K562 (cell line): ENCODE results near the gene ZNF541. TPM values are rescaled to one million over a fixed set of nuclear protein-coding genes. Genes with fewer than 3 reads are reported as not detected.
A peak's percentile ranks its signal among the peaks of the same experiment; 100 is the strongest.

Experiments used
- ATAC-seq: fragments of 200-7000 bp; cut with Tn5 transposase; 3 replicates; pipeline ENCODE4 v1.9.1; 2020; ENCODE audit warnings: moderate library complexity
- BruUV-seq: library from RNA; stranded (reverse); fragments of 400-500 nt; replicated peaks from 2 replicates; lab custom pipeline; 2021; lab: Mats Ljungman, UMichigan
- CTCF ChIA-PET: fragments of 300-600 bp; formaldehyde crosslinking; extraction: SDS; loops from one replicate; lab custom pipeline; 2021; ENCODE audit warnings: low intra/inter-chr PET ratio; lab: Yijun Ruan, JAX
- POLR2A ChIA-PET: fragments of 300-600, 350-650 bp; sonication (Branson Sonifier 250); formaldehyde crosslinking; extraction: SDS; loops from one replicate; lab custom pipeline; 2021; ENCODE audit warnings: antibody characterized with exemption, inconsistent platforms; lab: Yijun Ruan, JAX
- DNase-seq, 4 experiments: peaks; one replicate each; pipeline versions ENCODE4 v3.0.0 to v3.0.0-alpha.2; 2011 to 2018; ENCODE audit warnings: low spot score in 3 of 4, mixed read lengths in 3 of 4; ENCODE audit errors: extremely low read depth in 1 of 4
- FAIRE-seq: peaks from 2 replicates; lab custom pipeline; 2011; peaks lifted over from hg19 to GRCh38; lab: Jason Lieb, UNC
- H2AFZ ChIP-seq: 2 replicates; pipeline ENCODE4 v1.6.0; 2011; ENCODE audit warnings: low read depth, low read length, control low read depth, inconsistent platforms
- H3K27ac ChIP-seq: fragments of 200-600 bp; 3 replicates; pipeline ENCODE4 v1.8.0; 2011; ENCODE audit warnings: low read depth, mild to moderate bottlenecking, control low read depth, inconsistent platforms, low read length, moderate library complexity, mixed read lengths; ENCODE audit errors: extremely low read depth
- H3K27me3 ChIP-seq, 2 experiments: fragments of 300-600 bp in 1 of 2; 2 replicates in 1 of 2; 3 replicates in 1 of 2; pipeline versions ENCODE4 v1.6.0 to v1.8.0; 2011; ENCODE audit warnings: inconsistent platforms in 2 of 2, low read length in 2 of 2, mild to moderate bottlenecking in 1 of 2, mixed read lengths in 1 of 2, moderate library complexity in 1 of 2; ENCODE audit not compliant: control insufficient read depth in 2 of 2, insufficient read depth in 2 of 2
- H3K36me3 ChIP-seq: fragments of 300-600 bp; 3 replicates; pipeline ENCODE4 v1.8.0; 2011; ENCODE audit warnings: mild to moderate bottlenecking, low read length, inconsistent platforms; ENCODE audit not compliant: control insufficient read depth, insufficient read depth
- H3K4me1 ChIP-seq, 2 experiments: fragments of 200-600 bp in 1 of 2; replicated peaks in 1 of 2; 2 replicates in 1 of 2; 3 replicates in 1 of 2; pipeline versions ENCODE4 v1.5.1 to v1.8.0; 2011; ENCODE audit warnings: inconsistent platforms in 2 of 2, low read length in 2 of 2, mild to moderate bottlenecking in 1 of 2, mixed read lengths in 1 of 2, moderate library complexity in 1 of 2; ENCODE audit not compliant: control insufficient read depth in 2 of 2, insufficient read depth in 2 of 2
- H3K4me2 ChIP-seq: 2 replicates; pipeline ENCODE4 v1.6.1; 2011; ENCODE audit warnings: low read length, control low read depth, inconsistent platforms, mixed read lengths; ENCODE audit not compliant: insufficient read depth
- H3K4me3 ChIP-seq: fragments of 200-600 bp; sonication (generic), shearing (Covaris generic); 2 replicates; pipeline ENCODE4 v1.5.1; 2016; ENCODE audit warnings: control low read depth, inconsistent platforms
- H3K79me2 ChIP-seq: fragments of 200-600 bp; 3 replicates; pipeline ENCODE4 v1.8.0; 2011; ENCODE audit warnings: low read length, inconsistent platforms; ENCODE audit not compliant: control insufficient read depth, insufficient read depth
- H3K9ac ChIP-seq, 2 experiments: 2 replicates each; pipeline versions ENCODE4 v1.6.0 to v1.6.1; 2011; ENCODE audit warnings: low read depth in 2 of 2, low read length in 2 of 2, control low read depth in 1 of 2, inconsistent platforms in 1 of 2, mild to moderate bottlenecking in 1 of 2, mixed read lengths in 1 of 2; ENCODE audit not compliant: insufficient read depth in 1 of 2
- H3K9me1 ChIP-seq: one replicate; pipeline ENCODE4 v1.6.0; 2011; ENCODE audit warnings: inconsistent platforms, mild to moderate bottlenecking, low read length, moderate library complexity; ENCODE audit not compliant: control insufficient read depth, insufficient read depth
- H3K9me3 ChIP-seq: replicated peaks from 2 replicates; pipeline ENCODE4 v1.5.1; 2011; ENCODE audit warnings: low read depth, low read length, inconsistent platforms; ENCODE audit not compliant: control insufficient read depth, insufficient read depth
- H4K20me1 ChIP-seq: replicated peaks from 2 replicates; pipeline ENCODE4 v1.6.1; 2011; ENCODE audit warnings: low read length, inconsistent platforms, mixed read lengths; ENCODE audit not compliant: control insufficient read depth, insufficient read depth
- CBFA2T2 ChIP-seq: fragments of 450-650 bp; conservative IDR thresholded peaks from 2 replicates; pipeline ENCODE4 v1.6.1; 2017; ENCODE audit warnings: mild to moderate bottlenecking
- KDM1A ChIP-seq, 2 experiments: fragments of 450-650 bp; IDR thresholded peaks; 2 replicates each; pipeline ENCODE4 v1.6.1; 2016; ENCODE audit warnings: mild to moderate bottlenecking in 2 of 2
- NR0B1 ChIP-seq: fragments of 450-650 bp; IDR thresholded peaks from one replicate; pipeline ENCODE4 v1.6.1; 2018; ENCODE audit warnings: mild to moderate bottlenecking, moderate library complexity; ENCODE audit not compliant: partially characterized antibody
- PRDM10 ChIP-seq: fragments of 450-650 bp; IDR thresholded peaks from 2 replicates; pipeline ENCODE4 v1.6.1; 2018; ENCODE audit not compliant: partially characterized antibody
- RBM25 ChIP-seq: fragments of 200-400 bp; formaldehyde crosslinking; IDR thresholded peaks from 2 replicates; pipeline ENCODE4 v1.6.1; 2018; ENCODE audit warnings: low read length, low read depth, moderate library complexity; ENCODE audit not compliant: severe bottlenecking
- TFE3 ChIP-seq: fragments of 450-650 bp; formaldehyde crosslinking; IDR thresholded peaks from 2 replicates; pipeline ENCODE4 v1.4.0; 2020; ENCODE audit warnings: mild to moderate bottlenecking, mixed read lengths
- ZBTB7A ChIP-seq: IDR thresholded peaks from 2 replicates; pipeline ENCODE4 v1.6.1; 2011; ENCODE audit warnings: low read depth, mild to moderate bottlenecking, low read length, moderate library complexity, borderline replicate concordance; ENCODE audit not compliant: control insufficient read depth
- ZNF146 ChIP-seq: IDR thresholded peaks from one replicate; pipeline ENCODE4 v1.6.1; 2018; ENCODE audit warnings: missing compliant biosample characterization; ENCODE audit not compliant: unreplicated experiment
- WGBS: fragments of 100-300 bp; shearing (Covaris generic); methylation state at CpG from one replicate; pipeline ENCODE4 v1.1.6; 2016; ENCODE audit warnings: low coverage, mixed read lengths; ENCODE audit not compliant: insufficient coverage; ENCODE audit errors: missing lambda C conversion rate; 5-methylcytosine and 5-hydroxymethylcytosine counted together
- in situ Hi-C: fragments of 300-500 bp; cut with MboI; formaldehyde crosslinking; loops from 4 replicates; pipeline ENCODE4 v1.15.0; 2018; ENCODE audit warnings: inconsistent platforms, mixed read lengths
- intact Hi-C: fragments of 100-400 bp; cut with micrococcal nuclease; formaldehyde crosslinking; loops from 2 replicates; pipeline ENCODE4 v1.14.2; 2022
- polyA plus RNA-seq, 8 experiments: library from polyadenylated mRNA; depleted of rRNA in 4 of 8; stranded (reverse) in 5 of 8; unstranded in 3 of 8; fragments of >200 nt; fragmentation: Nextera tagmentation in 2 of 8; fragmentation: Illumina TruSeq in 1 of 8; extraction: Ambion mirVana in 2 of 8; extraction: Trizol in 1 of 8; gene quantifications; 2 replicates each; pipeline versions ENCODE4 v1.2.1 to v1.2.3, GENCODE V29; 2011 to 2014; ENCODE audit warnings: inconsistent platforms in 1 of 8, missing spikeins in 1 of 8
- total RNA-seq, 7 experiments: library from RNA; depleted of rRNA in 6 of 7; stranded (reverse); fragments of >200 nt in 6 of 7; fragmentation: Illumina TruSeq in 2 of 7; extraction: Trizol in 2 of 7; gene quantifications; 2 replicates each; pipeline versions ENCODE4 v1.2.1 to v1.2.3, GENCODE V29; 2011 to 2021; ENCODE audit warnings: low replicate concordance in 1 of 7
- TF ChIP-seq, protein P1 (sequence below): fragments of 450-650 bp; IDR thresholded peaks from 2 replicates; pipeline ENCODE4 v1.7.1; 2018; ENCODE audit warnings: mild to moderate bottlenecking, low read depth; ENCODE audit not compliant: partially characterized antibody

The ZNF541 gene
- total and polyA plus RNA-seq, 9 of the 15 experiments (the other 6 are each of a cell fraction or from before 2014, with no cell fraction given) = 0.04 to 0.11 (median 0.05) TPM; not detected in 1

- ChIA-PET CTCF (no interaction called here), POLR2A (interaction anchor here (1.2 kb wide), 1 partner anchor 19 kb away, joined by 3 read pairs; no protein-coding TSS in a partner anchor)
- Histone ChIP-seq H2AFZ (no peak overlapping the region), H4K20me1 (no peaks in the 10 kb centered on the region), H3K4me1 (no peaks in the 10 kb centered on the region), H3K27ac (no peak overlapping the region), H3K4me2 (no peak overlapping the region), H3K9me1 (no peaks in the 10 kb centered on the region), H3K9me3 (no peaks in the 10 kb centered on the region), H3K36me3 (no peaks in the 10 kb centered on the region), H3K79me2 (no peaks in the 10 kb centered on the region), H3K4me3 (no peak overlapping the region), H3K27me3 (peaks cover 2 to 11% of the 10 kb centered on the region in 2 experiments; a peak in 2 of 5 replicates), H3K9ac (no peak overlapping the region)
- in situ Hi-C loops (no loop called here), intact Hi-C loops (no loop called here)
- FAIRE-seq (no peak), DNase-seq (no peak), ATAC-seq (no peak)
- no peak for TF ChIP-seq PRDM10
- no peak for TF ChIP-seq CBFA2T2
- TF ChIP-seq, protein P1, sequence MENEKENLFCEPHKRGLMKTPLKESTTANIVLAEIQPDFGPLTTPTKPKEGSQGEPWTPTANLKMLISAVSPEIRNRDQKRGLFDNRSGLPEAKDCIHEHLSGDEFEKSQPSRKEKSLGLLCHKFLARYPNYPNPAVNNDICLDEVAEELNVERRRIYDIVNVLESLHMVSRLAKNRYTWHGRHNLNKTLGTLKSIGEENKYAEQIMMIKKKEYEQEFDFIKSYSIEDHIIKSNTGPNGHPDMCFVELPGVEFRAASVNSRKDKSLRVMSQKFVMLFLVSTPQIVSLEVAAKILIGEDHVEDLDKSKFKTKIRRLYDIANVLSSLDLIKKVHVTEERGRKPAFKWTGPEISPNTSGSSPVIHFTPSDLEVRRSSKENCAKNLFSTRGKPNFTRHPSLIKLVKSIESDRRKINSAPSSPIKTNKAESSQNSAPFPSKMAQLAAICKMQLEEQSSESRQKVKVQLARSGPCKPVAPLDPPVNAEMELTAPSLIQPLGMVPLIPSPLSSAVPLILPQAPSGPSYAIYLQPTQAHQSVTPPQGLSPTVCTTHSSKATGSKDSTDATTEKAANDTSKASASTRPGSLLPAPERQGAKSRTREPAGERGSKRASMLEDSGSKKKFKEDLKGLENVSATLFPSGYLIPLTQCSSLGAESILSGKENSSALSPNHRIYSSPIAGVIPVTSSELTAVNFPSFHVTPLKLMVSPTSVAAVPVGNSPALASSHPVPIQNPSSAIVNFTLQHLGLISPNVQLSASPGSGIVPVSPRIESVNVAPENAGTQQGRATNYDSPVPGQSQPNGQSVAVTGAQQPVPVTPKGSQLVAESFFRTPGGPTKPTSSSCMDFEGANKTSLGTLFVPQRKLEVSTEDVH = no peak
- no peak for TF ChIP-seq NR0B1
- no peak for TF ChIP-seq TFE3 (CRISPR knock-in tag)
- TF ChIP-seq ZNF146 (CRISPR knock-in tag) = peak; percentile 77
- peak; percentile 33 for TF ChIP-seq RBM25
- 0 out of 4 replicates have a peak, but pooled peaks of 1 of the 2 experiments have one; percentile 19 for TF ChIP-seq KDM1A (IDR thresholded peaks at IDR 0.05)
- no peak for TF ChIP-seq ZBTB7A
- 0% methylated on average over 3 of the region's 3 CpGs for WGBS
- BruUV-seq = no TSS peak
These were observed 7.4 kb upstream of the ZNF541 start for GRCh38 chr19:47580397-47580796.
